Activated CD4-positive, alpha-beta T cell treated with anti-CD3 and anti-CD28 coated beads for 24 hours (primary cell): ENCODE data around the gene RASIP1.
A peak's percentile ranks its signal among the peaks of the same experiment; 100 is the strongest.

Experiments
- DNase-seq, 2 donors: peaks; one replicate each; pipeline ENCODE4 v3.0.0-alpha.2; 2020; ENCODE audit warnings: low read depth in 2 of 2

The RASIP1 gene

GRCh38 chr19:48755084-48755641 is 14.8 kb upstream of the RASIP1 start, which contains the start of gene FGF21:
TSS of gene FGF21 (plus strand) at chr19:48755524. CDS start at chr19:48756237, 713 bp downstream.
- no peak for DNase-seq

GRCh38 chr19:48752496-48753365 is 12.3 kb upstream of the RASIP1 start, which contains the start of gene FUT1:
TSS of gene FUT1 (minus strand) at chr19:48752641. CDS start at chr19:48751281, 1,360 bp downstream.
- DNase-seq, result no peak

GRCh38 chr19:48751845-48752495 is 11.6 kb upstream of the RASIP1 start:
- no peak for DNase-seq

GRCh38 chr19:48750771-48751504 is 10.5 kb upstream of the RASIP1 start:
- no peak for DNase-seq

GRCh38 chr19:48750351-48750750 is 9.9 kb upstream of the RASIP1 start:
- no peak for DNase-seq

- DNase-seq, result no peak
Measured at GRCh38 chr19:48749571-48750198, 9.3 kb upstream of the RASIP1 start.

- DNase-seq, result peak; percentile 21 to 32
Measured at GRCh38 chr19:48746738-48747575, 6.5 kb upstream of the RASIP1 start, which contains the start of gene IZUMO1. TSS of gene IZUMO1 (minus strand) at chr19:48746909. CDS start at chr19:48745859, 1,050 bp downstream.

GRCh38 chr19:48746110-48746509 is 5.7 kb upstream of the RASIP1 start:
- no peak for DNase-seq

GRCh38 chr19:48745208-48745995 is 5.0 kb upstream of the RASIP1 start:
- DNase-seq, result peak; percentile 31 to 38

GRCh38 chr19:48742096-48742495 is 1.7 kb upstream of the RASIP1 start:
- DNase-seq, result no peak

GRCh38 chr19:48741129-48741999 is 954 bp upstream of the RASIP1 start:
- DNase-seq, result peak in 1 of 2 donors; percentile 30

GRCh38 chr19:48739404-48740163 is 826 bp downstream of the RASIP1 start:
- DNase-seq, result no peak

GRCh38 chr19:48738557-48739403 is 1.6 kb downstream of the RASIP1 start:
- peak; percentile 90 to 96 for DNase-seq

- DNase-seq, result no peak
Measured at GRCh38 chr19:48737360-48737998, 2.9 kb downstream of the RASIP1 start.

- no peak for DNase-seq
Measured at GRCh38 chr19:48735031-48735615, 5.3 kb downstream of the RASIP1 start.

GRCh38 chr19:48734625-48735024 is 5.8 kb downstream of the RASIP1 start:
- DNase-seq, result no peak
